Measurements from ENCODE around the gene SPRY4.

SPRY4 gene

DNA sequence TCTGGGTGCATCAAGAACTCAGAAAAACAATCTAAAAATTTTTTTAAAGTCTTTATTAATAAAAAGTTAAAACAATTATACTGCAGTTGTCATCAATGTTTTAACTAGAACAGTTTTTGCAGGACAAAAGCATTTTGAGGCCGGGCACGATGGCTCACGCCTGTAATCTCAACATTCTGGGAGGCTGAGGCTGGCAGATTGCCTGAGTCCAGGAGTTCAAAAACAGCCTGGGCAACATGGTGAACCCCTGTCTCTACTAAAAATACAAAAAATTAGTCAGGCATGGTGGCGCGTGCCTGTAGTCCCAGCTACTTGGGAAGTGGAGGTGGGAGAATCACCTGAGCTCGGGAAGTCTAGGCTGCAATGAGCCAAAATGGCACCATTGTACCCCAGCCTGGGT, 5.2 kb upstream of the SPRY4 start:
- no peak for DNase-seq
- Mint-ChIP-seq H3K27ac (no peak overlapping the region), H3K4me3 (no peak overlapping the region)

DNA sequence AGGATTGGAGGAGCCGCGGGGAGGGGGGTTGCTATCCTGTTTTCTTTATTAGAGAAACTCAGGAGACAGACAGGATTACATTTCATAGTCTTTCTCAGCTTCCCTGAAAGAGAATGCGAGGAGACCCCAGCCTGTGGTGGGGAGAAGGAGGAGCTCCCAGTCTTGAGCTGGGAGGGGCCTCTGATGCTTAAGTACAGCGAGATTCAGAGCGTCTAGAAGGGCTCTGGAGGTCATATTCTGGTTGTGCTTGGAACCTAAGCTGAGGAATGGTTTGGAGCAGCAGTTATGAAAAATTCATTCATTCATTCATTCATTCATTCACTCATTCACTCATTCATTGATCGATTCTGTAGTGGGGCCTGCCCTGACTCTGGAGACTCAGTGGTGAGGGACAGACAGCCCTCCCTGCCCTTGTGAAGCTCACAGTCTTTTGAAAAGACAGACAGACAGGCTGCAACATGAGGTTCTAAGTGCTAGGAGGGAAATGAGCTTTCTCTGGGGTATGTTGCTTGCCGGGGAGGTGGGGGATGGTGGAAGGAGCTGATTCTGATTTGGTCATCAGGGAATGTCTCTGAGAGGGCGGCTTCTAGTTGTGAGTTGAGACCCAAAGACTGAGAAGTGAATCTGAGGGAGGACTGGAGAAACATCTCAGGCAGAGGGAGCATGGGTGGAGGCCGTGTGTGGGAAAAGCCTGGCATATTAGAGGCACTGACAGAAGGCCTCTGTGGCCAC, 2.5 kb upstream of the SPRY4 start:
- Mint-ChIP-seq H3K4me3 (peak overlapping the region; percentile 90), H3K27ac (peak overlapping the region; percentile 97)
- DNase-seq = no peak

More for the DNA sequence above, 5.2 kb upstream of the SPRY4 start:
- no peaks in the 10 kb centered on the region for H3K9me3 Mint-ChIP-seq
- TF ChIP-seq, protein P1, sequence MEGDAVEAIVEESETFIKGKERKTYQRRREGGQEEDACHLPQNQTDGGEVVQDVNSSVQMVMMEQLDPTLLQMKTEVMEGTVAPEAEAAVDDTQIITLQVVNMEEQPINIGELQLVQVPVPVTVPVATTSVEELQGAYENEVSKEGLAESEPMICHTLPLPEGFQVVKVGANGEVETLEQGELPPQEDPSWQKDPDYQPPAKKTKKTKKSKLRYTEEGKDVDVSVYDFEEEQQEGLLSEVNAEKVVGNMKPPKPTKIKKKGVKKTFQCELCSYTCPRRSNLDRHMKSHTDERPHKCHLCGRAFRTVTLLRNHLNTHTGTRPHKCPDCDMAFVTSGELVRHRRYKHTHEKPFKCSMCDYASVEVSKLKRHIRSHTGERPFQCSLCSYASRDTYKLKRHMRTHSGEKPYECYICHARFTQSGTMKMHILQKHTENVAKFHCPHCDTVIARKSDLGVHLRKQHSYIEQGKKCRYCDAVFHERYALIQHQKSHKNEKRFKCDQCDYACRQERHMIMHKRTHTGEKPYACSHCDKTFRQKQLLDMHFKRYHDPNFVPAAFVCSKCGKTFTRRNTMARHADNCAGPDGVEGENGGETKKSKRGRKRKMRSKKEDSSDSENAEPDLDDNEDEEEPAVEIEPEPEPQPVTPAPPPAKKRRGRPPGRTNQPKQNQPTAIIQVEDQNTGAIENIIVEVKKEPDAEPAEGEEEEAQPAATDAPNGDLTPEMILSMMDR (IDR thresholded peaks at IDR 0.05) = no peak
- H3K27me3 Mint-ChIP-seq (ENCODE audit: low read depth, poor library complexity) = peaks cover 9% of the 10 kb centered on the region
- peaks cover 5% of the 10 kb centered on the region for H3K36me3 Mint-ChIP-seq (ENCODE audit: low read depth)
- peaks cover 37% of the 10 kb centered on the region for H3K4me1 Mint-ChIP-seq

DNA sequence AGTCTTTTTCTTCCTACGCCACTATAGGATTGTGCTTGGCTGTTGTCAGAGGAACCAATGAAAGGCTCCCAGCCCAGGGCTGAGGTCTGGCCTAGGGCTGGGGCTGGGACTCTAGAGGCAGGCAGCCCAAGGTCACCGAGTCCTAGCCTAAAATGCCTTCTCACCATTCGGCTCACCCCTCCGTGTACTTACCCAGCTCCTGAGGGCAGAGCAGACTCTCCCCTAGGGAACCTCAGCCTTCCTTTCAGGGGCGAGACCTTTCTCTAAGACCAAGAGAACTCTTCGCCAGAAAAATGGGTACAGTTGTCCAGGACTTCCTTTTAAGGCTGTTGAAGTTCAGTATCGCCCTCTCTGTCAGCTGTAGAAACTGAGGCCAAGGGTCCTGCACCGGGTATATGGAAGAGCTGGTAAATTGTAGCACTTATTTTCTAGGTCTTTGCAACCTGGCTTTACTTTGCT, 1.7 kb upstream of the SPRY4 start:
- Mint-ChIP-seq H3K4me1 (peaks cover 61% of the 10 kb centered on the region), H3K27ac (peak overlapping the region; percentile 97), H3K27me3 (ENCODE audit: low read depth, poor library complexity) (peaks cover 12% of the 10 kb centered on the region), H3K36me3 (ENCODE audit: low read depth) (peaks cover 5% of the 10 kb centered on the region), H3K9me3 (no peaks in the 10 kb centered on the region), H3K4me3 (peak overlapping the region; percentile 90)
- TF ChIP-seq, protein P1 (IDR thresholded peaks at IDR 0.05) = no peak
- DNase-seq = no peak

More for the DNA sequence above, 2.5 kb upstream of the SPRY4 start:
- Mint-ChIP-seq H3K27me3 (ENCODE audit: low read depth, poor library complexity) (peaks cover 12% of the 10 kb centered on the region), H3K4me1 (peaks cover 53% of the 10 kb centered on the region), H3K36me3 (ENCODE audit: low read depth) (peaks cover 5% of the 10 kb centered on the region), H3K9me3 (no peaks in the 10 kb centered on the region)
- TF ChIP-seq, protein P1 (IDR thresholded peaks at IDR 0.05) = no peak

DNA sequence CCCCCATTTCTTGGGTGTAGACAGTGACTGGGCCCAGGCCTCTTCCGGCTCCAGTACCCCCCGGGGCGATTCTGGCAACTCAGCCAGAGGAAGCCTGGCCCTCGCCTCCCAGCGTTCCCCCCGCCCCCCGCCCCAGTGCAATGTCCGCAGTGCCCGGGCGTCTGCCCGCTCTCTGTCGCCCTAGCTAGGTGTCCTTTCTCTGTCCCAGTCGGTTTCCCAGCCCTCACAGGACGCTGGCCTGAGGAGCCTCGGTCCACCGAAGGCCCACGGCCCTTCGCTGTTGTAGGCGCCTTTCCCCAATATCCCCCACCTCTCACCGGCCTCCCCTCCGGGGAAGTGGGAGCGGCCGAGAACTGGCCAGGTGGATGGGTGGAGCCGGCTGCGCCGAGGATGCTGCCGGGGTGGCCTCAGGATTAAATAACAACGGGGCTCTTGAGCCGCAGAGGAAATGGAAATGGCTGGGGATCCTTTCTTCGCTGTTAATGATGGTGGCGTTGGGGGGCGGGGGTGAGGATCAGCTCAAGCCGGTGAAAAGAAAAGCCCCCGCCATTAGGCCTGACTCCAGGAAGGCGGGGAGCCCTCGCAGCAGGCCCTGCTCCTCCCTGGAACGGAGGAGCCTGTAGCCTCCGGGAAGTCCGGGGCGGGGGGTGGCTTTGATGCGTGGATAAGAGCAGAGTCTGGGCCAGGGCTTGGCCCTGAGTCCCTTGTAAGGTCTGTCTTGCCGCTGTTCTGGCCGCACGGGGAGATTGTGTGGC, 1.1 kb upstream of the SPRY4 start:
- Mint-ChIP-seq H3K27me3 (ENCODE audit: low read depth, poor library complexity) (peaks cover 12% of the 10 kb centered on the region), H3K4me3 (peak overlapping the region; percentile 90), H3K27ac (peak overlapping the region; percentile 97), H3K36me3 (ENCODE audit: low read depth) (peaks cover 5% of the 10 kb centered on the region), H3K4me1 (peaks cover 67% of the 10 kb centered on the region), H3K9me3 (no peaks in the 10 kb centered on the region)
- peak; percentile 69 for DNase-seq
- TF ChIP-seq, protein P1 (IDR thresholded peaks at IDR 0.05) = no peak

DNA sequence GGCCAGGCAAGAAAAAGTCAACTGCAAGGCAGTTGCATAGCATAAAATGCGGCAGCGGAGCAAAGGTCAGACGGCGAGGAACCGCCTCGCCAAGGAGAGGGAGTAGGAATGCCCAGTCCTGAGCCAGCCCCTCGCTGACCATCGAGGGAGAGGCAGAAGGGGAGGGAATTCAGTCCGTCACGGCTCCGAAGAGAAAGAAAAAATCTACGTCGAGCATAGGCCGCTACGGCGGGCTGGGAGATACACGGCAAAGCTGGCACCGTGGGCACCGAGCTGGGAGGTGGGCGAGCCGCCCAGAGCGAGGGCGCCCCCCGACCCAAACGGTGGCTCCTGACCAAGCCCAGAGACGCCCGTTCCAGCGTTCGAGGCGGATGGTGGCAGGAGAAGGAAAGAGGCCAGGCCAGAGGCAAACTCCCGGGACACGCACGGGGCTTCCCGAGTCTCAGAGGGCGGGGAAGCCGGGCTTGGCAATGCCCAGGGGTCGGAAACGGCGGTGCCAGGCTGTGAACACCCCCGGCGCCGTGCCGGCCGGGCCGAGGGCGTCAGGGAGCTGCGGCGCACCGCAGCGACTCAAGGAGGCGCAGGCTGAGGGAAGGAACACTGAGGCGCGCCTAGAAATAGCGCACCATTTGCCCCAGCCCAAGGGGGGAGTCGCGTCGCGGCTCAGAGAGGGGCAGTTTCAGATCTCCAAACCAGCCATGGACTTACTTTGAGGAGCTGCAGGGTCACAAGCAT, 518 bp downstream of the SPRY4 start:
- peak; percentile 54 for DNase-seq
- Mint-ChIP-seq H3K27me3 (ENCODE audit: low read depth, poor library complexity) (peaks cover 12% of the 10 kb centered on the region), H3K27ac (peak overlapping the region; percentile 97), H3K9me3 (no peaks in the 10 kb centered on the region), H3K4me1 (peaks cover 77% of the 10 kb centered on the region), H3K36me3 (ENCODE audit: low read depth) (no peaks in the 10 kb centered on the region), H3K4me3 (peak overlapping the region; percentile 90)
- TF ChIP-seq, protein P1 (IDR thresholded peaks at IDR 0.05) = no peak

Data from nephron progenitor cell (in vitro differentiated cells).